GM23338 (cell line): Measurements from ENCODE around the gene NKAIN2. TPM values are rescaled to one million over a fixed set of nuclear protein-coding genes. Genes with fewer than 3 reads are reported as not detected.

Experiments used
- ATAC-seq: fragments of 200-7000 bp; cut with Tn5 transposase; 3 replicates; pipeline ENCODE4 v1.9.1; 2020
- DNase-seq: peaks from one replicate; pipeline ENCODE4 v3.0.0-alpha.2; 2015; ENCODE audit warnings: low spot score
- H2AFZ ChIP-seq: fragments of 200-600 bp; sonication (generic); 2 replicates; pipeline ENCODE4 v1.8.0; 2016; ENCODE audit warnings: antibody characterized with exemption, mild to moderate bottlenecking, moderate library complexity
- H3F3A ChIP-seq: fragments of 200-600 bp; sonication (generic); replicated peaks from 2 replicates; pipeline ENCODE4 v1.8.0; 2017; ENCODE audit warnings: antibody characterized with exemption, mixed run types, low read depth
- H3K27ac ChIP-seq: fragments of 200-600 bp; sonication (generic); 2 replicates; pipeline ENCODE4 v1.6.1; 2016; ENCODE audit warnings: low read depth
- H3K27me3 ChIP-seq: fragments of 200-600 bp; sonication (generic); 2 replicates; pipeline ENCODE4 v1.8.0; 2016; ENCODE audit warnings: mild to moderate bottlenecking, mixed run types, moderate library complexity; ENCODE audit not compliant: insufficient read depth
- H3K36me3 ChIP-seq: fragments of 200-600 bp; sonication (generic); 2 replicates; pipeline ENCODE4 v1.8.0; 2016; ENCODE audit warnings: mild to moderate bottlenecking; ENCODE audit not compliant: insufficient read depth
- H3K4me1 ChIP-seq: fragments of 200-600 bp; sonication (generic); 2 replicates; pipeline ENCODE4 v1.8.0; 2016; ENCODE audit warnings: mild to moderate bottlenecking, moderate library complexity; ENCODE audit not compliant: insufficient read depth
- H3K4me2 ChIP-seq: fragments of 200-600 bp; sonication (generic); 2 replicates; pipeline ENCODE4 v1.7.1; 2017; ENCODE audit warnings: mixed run types
- H3K4me3 ChIP-seq: fragments of 200-600 bp; sonication (generic); 2 replicates; pipeline ENCODE4 v1.6.1; 2016; ENCODE audit warnings: mixed run types
- H3K79me2 ChIP-seq: fragments of 200-600 bp; sonication (generic); replicated peaks from 2 replicates; pipeline ENCODE4 v1.8.0; 2017; ENCODE audit warnings: mild to moderate bottlenecking; ENCODE audit not compliant: insufficient read depth
- H3K9me2 ChIP-seq: fragments of 200-600 bp; sonication (generic); 2 replicates; pipeline ENCODE4 v1.8.0; 2017; ENCODE audit not compliant: insufficient read depth
- H4K20me1 ChIP-seq: fragments of 200-600 bp; sonication (generic); replicated peaks from 2 replicates; pipeline ENCODE4 v1.8.0; 2017; ENCODE audit warnings: mild to moderate bottlenecking; ENCODE audit not compliant: insufficient read depth
- H3K27ac Mint-ChIP-seq: 2 replicates; pipeline ENCODE4 v1.8.0; 2020; ENCODE audit warnings: inconsistent platforms, mild to moderate bottlenecking, moderate library complexity, mixed read lengths
- H3K27me3 Mint-ChIP-seq: 3 replicates; pipeline ENCODE4 v1.8.0; 2022; ENCODE audit warnings: low read depth, mild to moderate bottlenecking, moderate library complexity, mixed read lengths, inconsistent platforms; ENCODE audit not compliant: insufficient read depth, poor library complexity
- H3K36me3 Mint-ChIP-seq: 3 replicates; pipeline ENCODE4 v1.8.0; 2021; ENCODE audit warnings: low read depth, mild to moderate bottlenecking, inconsistent platforms, moderate library complexity, mixed read lengths
- H3K4me1 Mint-ChIP-seq: 3 replicates; pipeline ENCODE4 v1.8.0; 2020; ENCODE audit warnings: mild to moderate bottlenecking, inconsistent platforms, mixed read lengths
- H3K4me3 Mint-ChIP-seq: 3 replicates; pipeline ENCODE4 v1.8.0; 2021; ENCODE audit warnings: moderate library complexity, mild to moderate bottlenecking, inconsistent platforms, mixed read lengths
- H3K9me3 Mint-ChIP-seq: 3 replicates; pipeline ENCODE4 v1.8.0; 2020; ENCODE audit warnings: moderate library complexity, mild to moderate bottlenecking, inconsistent platforms, mixed read lengths
- EZH2 ChIP-seq: fragments of 200-600 bp; sonication (generic); IDR thresholded peaks from one replicate; pipeline ENCODE4 v1.8.0; 2017; ENCODE audit warnings: antibody characterized with exemption, mild to moderate bottlenecking, low read depth; ENCODE audit not compliant: unreplicated experiment
- NANOG ChIP-seq: IDR thresholded peaks from 2 replicates; pipeline ENCODE4 v1.6.1; 2016; ENCODE audit warnings: antibody characterized with exemption, borderline replicate concordance
- POLR2AphosphoS5 ChIP-seq: IDR thresholded peaks from 2 replicates; pipeline ENCODE4 v1.6.1; 2016; ENCODE audit warnings: antibody characterized with exemption, low read depth
- STAT1 ChIP-seq: IDR thresholded peaks from one replicate; pipeline ENCODE4 v1.6.1; 2016; ENCODE audit warnings: antibody characterized with exemption; ENCODE audit not compliant: unreplicated experiment
- ZNF114 ChIP-seq: fragments of 250-450 bp; sonication (Bioruptor Pico); IDR thresholded peaks from 2 replicates; pipeline ENCODE4 v1.5.0; 2020; ENCODE audit warnings: mild to moderate bottlenecking, moderate library complexity
- ZNF331 ChIP-seq: fragments of 250-450 bp; sonication (Bioruptor Pico); IDR thresholded peaks from 2 replicates; pipeline ENCODE4 v1.5.0; 2020; ENCODE audit warnings: low read depth, mild to moderate bottlenecking, moderate library complexity
- polyA plus RNA-seq: library from polyadenylated mRNA; unstranded; fragments of >200 nt; fragmentation: Nextera tagmentation; extraction: Ambion mirVana; gene quantifications from 2 replicates; pipeline ENCODE4 v1.2.1, GENCODE V29; 2016
- total RNA-seq: library from RNA; depleted of rRNA; stranded (reverse); fragments of >200 nt; shearing (Covaris generic); gene quantifications from 2 replicates; pipeline ENCODE4 v1.2.3, GENCODE V29; 2014
- TF ChIP-seq, protein P1 (sequence below): IDR thresholded peaks from one replicate; pipeline ENCODE4 v1.6.1; 2018; ENCODE audit warnings: antibody characterized with exemption; ENCODE audit not compliant: unreplicated experiment
- TF ChIP-seq, protein P2 (sequence below): IDR thresholded peaks from 2 replicates; pipeline ENCODE4 v1.6.1; 2016; ENCODE audit warnings: antibody characterized with exemption

The NKAIN2 gene
- total and polyA plus RNA-seq, 2 experiments from 2014 or later: 0.39 to 1.1 TPM

DNA sequence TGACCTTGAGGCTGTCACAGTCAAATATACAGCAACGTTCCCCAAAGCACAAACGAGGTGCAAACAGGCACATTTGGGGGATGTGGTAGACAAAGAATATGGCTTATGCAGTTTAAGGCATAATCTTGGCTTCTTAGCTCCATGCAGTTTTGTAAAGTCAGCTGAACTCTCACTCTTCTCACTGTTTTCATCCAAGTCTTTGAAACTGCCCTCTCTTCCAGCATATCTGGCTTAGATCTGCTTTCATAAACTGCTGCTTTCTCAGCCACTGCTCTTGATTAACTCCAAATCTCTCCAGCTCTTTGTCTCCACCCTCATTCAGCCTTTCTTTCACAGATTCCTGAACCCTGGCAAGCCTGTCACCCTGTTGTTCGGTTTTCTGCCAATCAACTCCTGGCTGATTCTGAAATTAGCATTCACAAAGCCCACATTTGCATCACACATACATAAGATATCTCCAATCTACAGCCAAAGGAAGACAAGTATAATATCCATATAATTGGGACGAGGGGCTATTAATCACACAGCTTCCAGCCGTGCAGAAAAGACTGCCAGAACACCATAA is 857.5 kb downstream of the NKAIN2 start:
- Mint-ChIP-seq H3K4me3 (no peak overlapping the region), H3K27ac (no peak overlapping the region), H3K9me3 (no peaks in the 10 kb centered on the region), H3K27me3 (no peaks in the 10 kb centered on the region), H3K36me3 (peaks cover 4% of the 10 kb centered on the region; the same call in 1 of the 3 replicates), H3K4me1 (peaks cover 8% of the 10 kb centered on the region; the same call in 2 of the 3 replicates)
- no peaks in the 10 kb centered on the region for H3K36me3 ChIP-seq
- H3K79me2 ChIP-seq: no peaks in the 10 kb centered on the region
- peak overlapping the region; percentile 56 for H3K4me2 ChIP-seq
- H4K20me1 ChIP-seq: no peaks in the 10 kb centered on the region
- no peaks in the 10 kb centered on the region for H3K27me3 ChIP-seq
- H3K4me1 ChIP-seq: peaks cover 18% of the 10 kb centered on the region
- H3K4me3 ChIP-seq: 0 out of 2 replicates have a peak overlapping the region, but pooled peaks have one; percentile 3
- H3K27ac ChIP-seq: peak overlapping the region; percentile 85
- no peak overlapping the region; the same call in 1 of the 2 replicates for H2AFZ ChIP-seq
- no peak for TF ChIP-seq ZNF114 (CRISPR knock-in tag)
- no peak for TF ChIP-seq STAT1
- TF ChIP-seq, protein P1, sequence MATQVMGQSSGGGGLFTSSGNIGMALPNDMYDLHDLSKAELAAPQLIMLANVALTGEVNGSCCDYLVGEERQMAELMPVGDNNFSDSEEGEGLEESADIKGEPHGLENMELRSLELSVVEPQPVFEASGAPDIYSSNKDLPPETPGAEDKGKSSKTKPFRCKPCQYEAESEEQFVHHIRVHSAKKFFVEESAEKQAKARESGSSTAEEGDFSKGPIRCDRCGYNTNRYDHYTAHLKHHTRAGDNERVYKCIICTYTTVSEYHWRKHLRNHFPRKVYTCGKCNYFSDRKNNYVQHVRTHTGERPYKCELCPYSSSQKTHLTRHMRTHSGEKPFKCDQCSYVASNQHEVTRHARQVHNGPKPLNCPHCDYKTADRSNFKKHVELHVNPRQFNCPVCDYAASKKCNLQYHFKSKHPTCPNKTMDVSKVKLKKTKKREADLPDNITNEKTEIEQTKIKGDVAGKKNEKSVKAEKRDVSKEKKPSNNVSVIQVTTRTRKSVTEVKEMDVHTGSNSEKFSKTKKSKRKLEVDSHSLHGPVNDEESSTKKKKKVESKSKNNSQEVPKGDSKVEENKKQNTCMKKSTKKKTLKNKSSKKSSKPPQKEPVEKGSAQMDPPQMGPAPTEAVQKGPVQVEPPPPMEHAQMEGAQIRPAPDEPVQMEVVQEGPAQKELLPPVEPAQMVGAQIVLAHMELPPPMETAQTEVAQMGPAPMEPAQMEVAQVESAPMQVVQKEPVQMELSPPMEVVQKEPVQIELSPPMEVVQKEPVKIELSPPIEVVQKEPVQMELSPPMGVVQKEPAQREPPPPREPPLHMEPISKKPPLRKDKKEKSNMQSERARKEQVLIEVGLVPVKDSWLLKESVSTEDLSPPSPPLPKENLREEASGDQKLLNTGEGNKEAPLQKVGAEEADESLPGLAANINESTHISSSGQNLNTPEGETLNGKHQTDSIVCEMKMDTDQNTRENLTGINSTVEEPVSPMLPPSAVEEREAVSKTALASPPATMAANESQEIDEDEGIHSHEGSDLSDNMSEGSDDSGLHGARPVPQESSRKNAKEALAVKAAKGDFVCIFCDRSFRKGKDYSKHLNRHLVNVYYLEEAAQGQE: no peak
- TF ChIP-seq ZNF331 (CRISPR knock-in tag): no peak
- no peak for TF ChIP-seq EZH2
- TF ChIP-seq POLR2AphosphoS5: no peak
- TF ChIP-seq NANOG: peak; percentile 51; the same call in 1 of the 2 replicates
- H3F3A ChIP-seq: no peaks in the 10 kb centered on the region
- ATAC-seq (peak; percentile 95), DNase-seq (peak; percentile 46)
- no peaks in the 10 kb centered on the region for H3K9me2 ChIP-seq

DNA sequence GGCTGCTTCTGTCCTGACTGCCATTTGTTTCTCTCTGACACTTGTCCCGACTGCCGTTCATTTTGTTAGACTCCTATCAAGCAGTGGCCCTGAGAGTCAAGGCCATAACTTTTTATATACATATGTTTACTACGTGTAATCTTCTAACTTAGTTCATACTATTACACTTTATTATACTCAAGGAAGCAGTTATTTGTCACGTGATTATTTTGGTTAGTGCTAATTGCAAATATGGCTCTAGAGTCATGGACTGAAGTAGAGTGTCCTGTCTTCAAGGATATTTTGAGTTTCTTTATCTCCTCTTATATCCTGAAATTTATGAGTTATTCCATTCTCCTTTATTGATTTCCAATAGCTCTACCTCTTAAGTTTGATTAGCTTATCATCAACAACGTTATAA is 864.4 kb downstream of the NKAIN2 start:
- no peaks in the 10 kb centered on the region for H3K4me1 ChIP-seq
- no peaks in the 10 kb centered on the region for H3K36me3 ChIP-seq
- H2AFZ ChIP-seq: no peak overlapping the region
- H4K20me1 ChIP-seq: no peaks in the 10 kb centered on the region
- H3F3A ChIP-seq: no peaks in the 10 kb centered on the region
- DNase-seq: no peak
- H3K27me3 Mint-ChIP-seq: no peaks in the 10 kb centered on the region
- no peak for TF ChIP-seq STAT1
- TF ChIP-seq, protein P2, sequence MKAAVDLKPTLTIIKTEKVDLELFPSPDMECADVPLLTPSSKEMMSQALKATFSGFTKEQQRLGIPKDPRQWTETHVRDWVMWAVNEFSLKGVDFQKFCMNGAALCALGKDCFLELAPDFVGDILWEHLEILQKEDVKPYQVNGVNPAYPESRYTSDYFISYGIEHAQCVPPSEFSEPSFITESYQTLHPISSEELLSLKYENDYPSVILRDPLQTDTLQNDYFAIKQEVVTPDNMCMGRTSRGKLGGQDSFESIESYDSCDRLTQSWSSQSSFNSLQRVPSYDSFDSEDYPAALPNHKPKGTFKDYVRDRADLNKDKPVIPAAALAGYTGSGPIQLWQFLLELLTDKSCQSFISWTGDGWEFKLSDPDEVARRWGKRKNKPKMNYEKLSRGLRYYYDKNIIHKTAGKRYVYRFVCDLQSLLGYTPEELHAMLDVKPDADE: no peak
- no peaks in the 10 kb centered on the region for H3K4me1 Mint-ChIP-seq
- no peak for ATAC-seq
- no peak overlapping the region for H3K4me2 ChIP-seq
- H3K27me3 ChIP-seq: no peaks in the 10 kb centered on the region
- no peak overlapping the region for H3K27ac ChIP-seq
- no peak overlapping the region for H3K4me3 Mint-ChIP-seq
- H3K27ac Mint-ChIP-seq: no peak overlapping the region
- H3K4me3 ChIP-seq: no peak overlapping the region
- H3K9me3 Mint-ChIP-seq: no peaks in the 10 kb centered on the region
- no peaks in the 10 kb centered on the region for H3K36me3 Mint-ChIP-seq
- no peaks in the 10 kb centered on the region for H3K9me2 ChIP-seq
- no peaks in the 10 kb centered on the region for H3K79me2 ChIP-seq
